Thoracic aorta (tissue), 2 donors: ENCODE measurements around the gene POLR2H. TPM values are rescaled to one million over a fixed set of nuclear protein-coding genes. Genes with fewer than 3 reads are reported as not detected.

Experiments
- ATAC-seq: fragments of 150-250 bp; one replicate; pipeline ENCODE4 v1.8.0; 2017; ENCODE audit warnings: low read depth; ENCODE audit not compliant: insufficient number of reproducible peaks, low FRiP score
- DNase-seq: peaks from one replicate; pipeline ENCODE4 v3.0.0-alpha.2; 2020; ENCODE audit warnings: low spot score
- H3K27ac ChIP-seq, 2 donors: fragments of 200-600 bp; sonication (generic); 1 replicate in 1 of 2; 2 replicates in 1 of 2; pipeline ENCODE4 v1.5.1; 2016; ENCODE audit warnings: mild to moderate bottlenecking in 2 of 2, moderate library complexity in 2 of 2
- H3K27me3 ChIP-seq: fragments of 200-600 bp; sonication (generic); replicated peaks from 2 replicates; pipeline ENCODE4 v1.6.0; 2016; ENCODE audit warnings: mild to moderate bottlenecking; ENCODE audit not compliant: insufficient read depth
- H3K36me3 ChIP-seq: fragments of 200-600 bp; sonication (generic); one replicate; pipeline ENCODE4 v1.5.1; 2016
- H3K4me1 ChIP-seq, 2 donors: fragments of 200-600 bp; sonication (generic); 1 replicate in 1 of 2; 2 replicates in 1 of 2; pipeline versions ENCODE4 v1.5.1 to v1.6.0; 2016; ENCODE audit warnings: low read depth in 2 of 2, mild to moderate bottlenecking in 1 of 2; ENCODE audit not compliant: control insufficient read depth in 1 of 2
- H3K4me3 ChIP-seq: fragments of 200-600 bp; sonication (generic); 2 replicates; pipeline ENCODE4 v1.5.1; 2016; ENCODE audit warnings: mild to moderate bottlenecking
- H3K9me3 ChIP-seq: fragments of 200-600 bp; sonication (generic); 2 replicates; pipeline ENCODE4 v1.5.1; 2016
- CTCF ChIP-seq: fragments of 200-600 bp; sonication (generic); IDR thresholded peaks from one replicate; pipeline ENCODE4 v1.5.1; 2019; ENCODE audit warnings: antibody characterized with exemption
- total RNA-seq, 2 donors: library from RNA; depleted of rRNA; stranded (reverse); fragments of >200 nt; gene quantifications; one replicate each; pipeline versions ENCODE4 v1.1.0 to v1.2.3, GENCODE V29; 2016

The POLR2H gene
- total RNA-seq, 2 donors from 2014 or later = 49.5 to 53.7 TPM

DNA sequence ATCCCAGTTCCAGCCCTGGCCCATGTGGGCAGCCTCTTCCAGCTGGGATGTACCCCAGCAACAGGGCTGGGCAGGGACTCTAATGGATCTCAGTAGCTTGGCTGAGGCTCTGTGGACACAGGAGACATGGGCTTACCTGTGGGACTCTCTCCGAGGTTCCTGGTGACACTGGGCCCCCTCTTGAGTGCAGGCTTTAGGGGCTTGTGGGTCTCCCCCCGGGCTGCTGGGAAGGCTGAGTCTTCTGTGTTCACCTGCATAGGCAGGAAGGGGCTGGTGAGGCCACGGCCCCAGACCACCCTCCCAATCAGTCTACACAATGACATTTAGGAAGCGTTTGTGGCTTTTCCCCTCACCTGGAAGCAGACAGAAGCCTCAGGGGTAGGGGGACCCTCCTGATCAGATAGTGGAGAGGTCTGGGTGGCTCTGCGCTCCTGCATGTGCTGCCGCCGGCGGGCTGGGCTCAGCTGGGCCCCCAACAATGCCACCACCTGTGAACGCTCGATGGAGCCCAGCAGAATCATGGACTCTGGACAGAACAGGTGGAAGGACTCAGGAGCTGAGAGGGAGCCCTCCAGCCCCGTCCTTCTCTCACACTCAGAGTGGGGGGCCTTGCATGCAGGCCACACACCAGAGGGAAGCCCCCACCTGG is 8.5 kb upstream of the POLR2H start:
- Histone ChIP-seq H3K4me3 (no peak overlapping the region), H3K4me1 (no peaks in the 10 kb centered on the region), H3K27me3 (no peaks in the 10 kb centered on the region), H3K36me3 (peaks cover 11% of the 10 kb centered on the region), H3K9me3 (no peaks in the 10 kb centered on the region), H3K27ac (no peak overlapping the region)
- no peak for ATAC-seq
- TF ChIP-seq CTCF = no peak
- DNase-seq = no peak

- no peaks in the 10 kb centered on the region for H3K4me1 ChIP-seq
- H3K36me3 ChIP-seq = peaks cover 11% of the 10 kb centered on the region
- DNase-seq = no peak
- TF ChIP-seq CTCF = no peak
- no peak overlapping the region for H3K4me3 ChIP-seq
- H3K9me3 ChIP-seq = no peaks in the 10 kb centered on the region
- no peak overlapping the region for H3K27ac ChIP-seq
- H3K27me3 ChIP-seq = no peaks in the 10 kb centered on the region
- no peak for ATAC-seq
Measured at GRCh38 chr3:184353546-184353941, 8.0 kb upstream of the POLR2H start.

DNA sequence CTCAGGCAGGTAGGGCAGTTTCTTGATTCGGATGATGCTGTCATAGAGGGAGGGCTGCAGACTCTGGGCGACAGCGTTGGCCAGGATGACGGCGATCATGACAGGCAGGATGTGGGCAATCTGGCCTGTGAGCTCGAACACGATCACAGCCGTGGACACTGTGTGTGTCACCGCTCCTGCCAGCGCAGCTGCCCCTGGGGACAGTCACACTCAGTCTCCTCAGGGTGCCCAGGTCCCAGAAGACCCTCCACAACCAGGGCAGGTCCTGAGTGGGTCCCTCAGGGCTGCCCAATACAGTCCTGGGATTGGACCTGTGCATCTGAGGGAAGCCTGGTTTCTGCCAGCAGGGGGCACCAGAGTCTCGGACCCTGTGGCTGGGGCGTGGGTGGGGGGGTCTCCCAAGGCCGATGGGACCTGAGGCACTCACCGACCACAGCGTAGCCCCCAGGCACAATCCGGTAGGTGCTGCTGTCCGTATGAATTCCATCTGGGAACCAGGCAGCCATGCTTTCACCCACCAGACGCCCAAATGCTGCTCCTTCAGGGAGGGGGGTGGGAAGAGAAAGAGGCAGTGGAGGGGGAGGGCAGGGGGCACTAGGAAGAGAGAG is 7.3 kb upstream of the POLR2H start:
- Histone ChIP-seq H3K27ac (no peak overlapping the region), H3K4me1 (no peaks in the 10 kb centered on the region), H3K4me3 (no peak overlapping the region), H3K27me3 (no peaks in the 10 kb centered on the region), H3K9me3 (no peaks in the 10 kb centered on the region), H3K36me3 (peaks cover 11% of the 10 kb centered on the region)
- no peak for ATAC-seq
- TF ChIP-seq CTCF = peak; percentile 75
- DNase-seq = no peak

GRCh38 chr3:184354754-184355153 is 6.8 kb upstream of the POLR2H start:
- Histone ChIP-seq H3K27ac (no peak overlapping the region), H3K9me3 (no peaks in the 10 kb centered on the region), H3K27me3 (no peaks in the 10 kb centered on the region), H3K4me3 (no peak overlapping the region), H3K4me1 (no peaks in the 10 kb centered on the region), H3K36me3 (peaks cover 11% of the 10 kb centered on the region)
- DNase-seq (no peak), ATAC-seq (no peak)
- no peak for TF ChIP-seq CTCF

GRCh38 chr3:184355261-184356040 is 6.1 kb upstream of the POLR2H start:
- no peak for ATAC-seq
- Histone ChIP-seq H3K27ac (no peak overlapping the region), H3K36me3 (peaks cover 11% of the 10 kb centered on the region)

More at GRCh38 chr3:184355261-184356040, 6.1 kb upstream of the POLR2H start:
- no peak for DNase-seq
- no peak for TF ChIP-seq CTCF
- H3K9me3 ChIP-seq = no peaks in the 10 kb centered on the region
- no peak overlapping the region for H3K4me3 ChIP-seq
- H3K27me3 ChIP-seq = no peaks in the 10 kb centered on the region
- H3K4me1 ChIP-seq = peaks cover 0 to 4% of the 10 kb centered on the region in 2 donors
